Neural cell (in vitro differentiated cells): ENCODE results near the gene NAA38. TPM values are rescaled to one million over a fixed set of nuclear protein-coding genes. Genes with fewer than 3 reads are reported as not detected.
A peak's percentile ranks its signal among the peaks of the same experiment; 100 is the strongest.

Source experiments
- H2AFZ ChIP-seq: fragments of 200-600, 300-800 bp; sonication (generic), shearing (Covaris generic); 2 replicates; pipeline ENCODE4 v1.6.0; 2014; ENCODE audit warnings: low read depth, mild to moderate bottlenecking, antibody characterized with exemption, low read length, moderate library complexity
- H3F3A ChIP-seq: fragments of 200-600 bp; shearing (Covaris generic); 2 replicates; pipeline ENCODE4 v1.6.1; 2016; ENCODE audit warnings: mild to moderate bottlenecking, moderate library complexity, mixed read lengths, antibody characterized with exemption, low read length; ENCODE audit not compliant: insufficient read depth, poor library complexity, severe bottlenecking
- H3K27ac ChIP-seq: fragments of 200-600, 300-800 bp; sonication (generic), shearing (Covaris generic); 2 replicates; pipeline ENCODE4 v1.5.1; 2014; ENCODE audit warnings: mild to moderate bottlenecking, low read length, moderate library complexity
- H3K27me3 ChIP-seq: fragments of 300-800, 200-600 bp; sonication (generic), shearing (Covaris generic); 2 replicates; pipeline ENCODE4 v1.6.0; 2014; ENCODE audit warnings: mild to moderate bottlenecking, low read depth, low read length, moderate library complexity; ENCODE audit not compliant: insufficient read depth
- H3K36me3 ChIP-seq: fragments of 300-800, 200-600 bp; sonication (generic), shearing (Covaris generic); 2 replicates; pipeline ENCODE4 v1.5.1; 2014; ENCODE audit warnings: mild to moderate bottlenecking, antibody characterized with exemption, low read length, moderate library complexity; ENCODE audit not compliant: insufficient read depth
- H3K4me2 ChIP-seq: fragments of 300-800, 200-600 bp; sonication (generic), shearing (Covaris generic); 2 replicates; pipeline ENCODE4 v1.6.0; 2014; ENCODE audit warnings: mild to moderate bottlenecking, low read length
- H3K4me3 ChIP-seq: fragments of 300-800, 200-600 bp; sonication (generic), shearing (Covaris generic); 2 replicates; pipeline ENCODE4 v1.5.1; 2014; ENCODE audit warnings: mild to moderate bottlenecking, low read length, moderate library complexity
- H3K79me2 ChIP-seq: fragments of 200-600 bp; shearing (Covaris generic); replicated peaks from 2 replicates; pipeline ENCODE4 v1.6.0; 2014; ENCODE audit warnings: mild to moderate bottlenecking, low read length, moderate library complexity; ENCODE audit not compliant: insufficient read depth
- H3K9ac ChIP-seq: fragments of 300-800, 200-600 bp; sonication (generic), shearing (Covaris generic); 2 replicates; pipeline ENCODE4 v1.6.1; 2016; ENCODE audit warnings: mild to moderate bottlenecking, low read length, mixed read lengths
- H3K9me2 ChIP-seq: fragments of 200-600 bp; shearing (Covaris generic); 2 replicates; pipeline ENCODE4 v1.6.1; 2016; ENCODE audit warnings: mild to moderate bottlenecking, low read length, mixed read lengths; ENCODE audit not compliant: insufficient read depth
- H3K9me3 ChIP-seq: fragments of 200-600, 300-800 bp; sonication (generic), shearing (Covaris generic); 2 replicates; pipeline ENCODE4 v1.6.1; 2016; ENCODE audit warnings: mild to moderate bottlenecking, mixed run types, low read length, moderate library complexity, mixed read lengths
- H4K20me1 ChIP-seq: fragments of 200-600 bp; shearing (Covaris generic); 2 replicates; pipeline ENCODE4 v1.6.1; 2016; ENCODE audit warnings: mild to moderate bottlenecking, mixed run types; ENCODE audit not compliant: insufficient read depth
- CTCF ChIP-seq: fragments of 450-650 bp; IDR thresholded peaks from 2 replicates; pipeline ENCODE4 v1.5.1; 2014; ENCODE audit warnings: antibody characterized with exemption, mild to moderate bottlenecking, moderate library complexity; ENCODE audit not compliant: poor library complexity, severe bottlenecking
- EZH2 ChIP-seq: fragments of 200-600, 300-800 bp; shearing (Covaris generic), sonication (generic); IDR thresholded peaks from 2 replicates; pipeline ENCODE4 v1.6.1; 2014; ENCODE audit warnings: antibody characterized with exemption, low read length, borderline replicate concordance, mild to moderate bottlenecking; ENCODE audit not compliant: insufficient read depth, poor library complexity, severe bottlenecking
- MXI1 ChIP-seq: fragments of 450-650 bp; conservative IDR thresholded peaks from 2 replicates; pipeline ENCODE4 v1.6.1; 2014; ENCODE audit warnings: antibody characterized with exemption, mild to moderate bottlenecking; ENCODE audit not compliant: poor library complexity, severe bottlenecking
- POLR2AphosphoS5 ChIP-seq: IDR thresholded peaks from 2 replicates; pipeline ENCODE4 v1.6.1; 2012
- RAD21 ChIP-seq: fragments of 450-650 bp; conservative IDR thresholded peaks from 2 replicates; pipeline ENCODE4 v1.6.1; 2014; ENCODE audit warnings: antibody characterized with exemption, mild to moderate bottlenecking, moderate library complexity
- SMC3 ChIP-seq: fragments of 450-650 bp; conservative IDR thresholded peaks from 2 replicates; pipeline ENCODE4 v1.6.1; 2014; ENCODE audit warnings: antibody characterized with exemption, mild to moderate bottlenecking, moderate library complexity; ENCODE audit not compliant: poor library complexity
- polyA plus RNA-seq: library from polyadenylated mRNA; depleted of rRNA; stranded (reverse); fragments of >200 nt; gene quantifications from 2 replicates; pipeline ENCODE4 v1.2.3, GENCODE V29; 2014

NAA38 gene
- polyA plus RNA-seq, 1 donor from 2014 or later = 110 TPM

- Histone ChIP-seq H3K36me3 (peaks cover 5% of the 10 kb centered on the region), H4K20me1 (peaks cover 73% of the 10 kb centered on the region), H3K27me3 (no peaks in the 10 kb centered on the region), H2AFZ (no peak overlapping the region), H3K79me2 (peaks cover 43% of the 10 kb centered on the region), H3K9me2 (no peaks in the 10 kb centered on the region), H3F3A (peaks cover 11% of the 10 kb centered on the region), H3K4me3 (no peak overlapping the region), H3K9ac (no peak overlapping the region), H3K4me2 (no peak overlapping the region), H3K9me3 (no peaks in the 10 kb centered on the region), H3K27ac (no peak overlapping the region)
- TF ChIP-seq RAD21 (no peak), MXI1 (no peak), CTCF (no peak), POLR2AphosphoS5 (no peak)
Measured at GRCh38 chr17:7846063-7846735, 11.2 kb downstream of the NAA38 start.

- Histone ChIP-seq H3K36me3 (no peaks in the 10 kb centered on the region), H3K27ac (peak overlapping the region; percentile 94), H3K9me2 (no peaks in the 10 kb centered on the region), H3K9ac (peak overlapping the region; percentile 92), H3K4me3 (peak overlapping the region; percentile 99), H2AFZ (no peak overlapping the region), H3F3A (peaks cover 14% of the 10 kb centered on the region), H4K20me1 (peaks cover 69% of the 10 kb centered on the region), H3K4me2 (peak overlapping the region; percentile 97), H3K27me3 (no peaks in the 10 kb centered on the region), H3K9me3 (no peaks in the 10 kb centered on the region), H3K79me2 (peaks cover 50% of the 10 kb centered on the region)
- TF ChIP-seq SMC3 = no peak
- TF ChIP-seq EZH2 = no peak
- TF ChIP-seq CTCF = no peak
Measured at GRCh38 chr17:7845359-7846062, 11.8 kb downstream of the NAA38 start.
